Panc1 (cell line): ENCODE results near the gene BCCIP. TPM values are rescaled to one million over a fixed set of nuclear protein-coding genes. Genes with fewer than 3 reads are reported as not detected.

Source experiments
- ATAC-seq: fragments of 200-7000 bp; cut with Tn5 transposase; 2 replicates; pipeline ENCODE4 v1.9.1; 2020; ENCODE audit warnings: mild to moderate bottlenecking, moderate library complexity
- BruUV-seq: library from RNA; stranded (reverse); fragments of 400-500 nt; replicated peaks from 2 replicates; lab custom pipeline; 2021; lab: Mats Ljungman, UMichigan
- CTCF ChIA-PET: fragments of 300-600 bp; sonication (Branson Sonifier 250); formaldehyde crosslinking; loops from one replicate; lab custom pipeline; 2022; ENCODE audit warnings: antibody characterized with exemption; lab: Charles Lee
- POLR2A ChIA-PET: fragments of 300-600 bp; sonication (Branson Sonifier 250); formaldehyde crosslinking; loops from one replicate; lab custom pipeline; 2022; ENCODE audit warnings: antibody characterized with exemption; lab: Charles Lee
- DNase-seq: peaks from one replicate; pipeline ENCODE4 v3.0.0-alpha.2; 2010; ENCODE audit warnings: low read depth, low spot score
- H3K27ac ChIP-seq: 2 replicates; pipeline ENCODE4 v1.5.1; 2011; ENCODE audit warnings: mild to moderate bottlenecking, low read length, inconsistent platforms
- H3K27me3 ChIP-seq: fragments of 200-500 bp; sonication (Bioruptor generic); 2 replicates; pipeline ENCODE4 v1.6.0; 2014; ENCODE audit warnings: low read length, inconsistent platforms; ENCODE audit not compliant: control insufficient read depth, insufficient read depth
- H3K36me3 ChIP-seq: fragments of 200-500 bp; sonication (Bioruptor generic); 2 replicates; pipeline ENCODE4 v1.5.1; 2014; ENCODE audit warnings: inconsistent platforms, mild to moderate bottlenecking, low read length, moderate library complexity; ENCODE audit not compliant: control insufficient read depth, insufficient read depth
- H3K4me1 ChIP-seq: 2 replicates; pipeline ENCODE4 v1.5.1; 2011; ENCODE audit warnings: inconsistent platforms, mild to moderate bottlenecking, low read length, moderate library complexity; ENCODE audit not compliant: control insufficient read depth, insufficient read depth
- H3K4me3 ChIP-seq, 2 experiments: 2 replicates each; pipeline ENCODE4 v1.5.1; 2011 to 2012; ENCODE audit warnings: low read depth in 2 of 2, low read length in 2 of 2, mild to moderate bottlenecking in 2 of 2, inconsistent platforms in 1 of 2, moderate library complexity in 1 of 2
- H3K9me3 ChIP-seq: fragments of 200-500 bp; sonication (Bioruptor generic); 2 replicates; pipeline ENCODE4 v1.5.1; 2014; ENCODE audit warnings: low read depth, mild to moderate bottlenecking, inconsistent platforms, low read length, moderate library complexity; ENCODE audit not compliant: control insufficient read depth, insufficient read depth
- CTCF ChIP-seq: fragments of 450-650 bp; IDR thresholded peaks from 2 replicates; pipeline ENCODE4 v1.5.1; 2017; ENCODE audit warnings: mild to moderate bottlenecking
- POLR2AphosphoS5 ChIP-seq: IDR thresholded peaks from 2 replicates; pipeline ENCODE4 v1.6.1; 2012; ENCODE audit warnings: mild to moderate bottlenecking, low read depth, low read length, moderate library complexity
- REST ChIP-seq, 2 experiments: IDR thresholded peaks; 2 replicates each; pipeline ENCODE4 v1.6.1; 2011 to 2012; ENCODE audit warnings: low read depth in 2 of 2, control low read depth in 1 of 2, low read length in 1 of 2, mild to moderate bottlenecking in 1 of 2, moderate library complexity in 1 of 2; ENCODE audit not compliant: insufficient read depth in 1 of 2
- SIN3A ChIP-seq: IDR thresholded peaks from 2 replicates; pipeline ENCODE4 v1.6.1; 2012; ENCODE audit warnings: low read depth, mild to moderate bottlenecking, low read length, moderate library complexity, borderline replicate concordance; ENCODE audit not compliant: insufficient read depth
- TCF7L2 ChIP-seq: IDR thresholded peaks from 2 replicates; pipeline ENCODE4 v1.6.1; 2011; ENCODE audit warnings: mild to moderate bottlenecking, low read depth, low read length, inconsistent platforms
- in situ Hi-C: cut with HindIII; loops from 2 replicates; pipeline ENCODE4 v1.10.0; 2016; ENCODE audit warnings: low sequenced_read_pairs, low pct_unique_long_range_greater_than_20kb
- intact Hi-C: fragments of 100-400 bp; cut with micrococcal nuclease; formaldehyde crosslinking; loops from one replicate; pipeline ENCODE4 v1.10.0; 2022; ENCODE audit not compliant: unreplicated experiment
- total RNA-seq: library from RNA; stranded (reverse); gene quantifications from one replicate; pipeline ENCODE4 v1.2.1, GENCODE V29; 2021; ENCODE audit not compliant: unreplicated experiment

Gene BCCIP
- total RNA-seq, 1 experiment from 2014 or later: 123 TPM

- no peaks in the 10 kb centered on the region for H3K4me1 ChIP-seq
- intact Hi-C loops: no loop called here
- in situ Hi-C loops: no loop called here
- CTCF ChIA-PET: no interaction called here
- no peak overlapping the region for H3K27ac ChIP-seq
- ATAC-seq (no peak), DNase-seq (no peak)
- H3K9me3 ChIP-seq: no peaks in the 10 kb centered on the region
- peaks cover 30% of the 10 kb centered on the region for H3K36me3 ChIP-seq
- H3K4me3 ChIP-seq: no peak overlapping the region
- TF ChIP-seq POLR2AphosphoS5: no peak
- TF ChIP-seq SIN3A: no peak
- no peak for TF ChIP-seq CTCF
- no TSS peak for BruUV-seq
- no peaks in the 10 kb centered on the region for H3K27me3 ChIP-seq
- POLR2A ChIA-PET: no interaction called here
Observed at GRCh38 chr10:125859128-125859817, 35.9 kb downstream of the BCCIP start.

- CTCF ChIA-PET: no interaction called here
- no peak for TF ChIP-seq CTCF
- no peak for TF ChIP-seq POLR2AphosphoS5
- Histone ChIP-seq H3K4me1 (peaks cover 16% of the 10 kb centered on the region), H3K27ac (no peak overlapping the region), H3K27me3 (no peaks in the 10 kb centered on the region), H3K4me3 (no peak overlapping the region), H3K36me3 (peaks cover 18% of the 10 kb centered on the region), H3K9me3 (no peaks in the 10 kb centered on the region)
- intact Hi-C loops: loop anchor here (10.0 kb wide), 1 partner anchor 110 kb away; no protein-coding TSS in a partner anchor
- ATAC-seq: no peak
- in situ Hi-C loops: no loop called here
- POLR2A ChIA-PET: interaction anchor here (0.6 kb wide), 1 partner anchor 14 kb away, joined by 6 read pairs; no protein-coding TSS in a partner anchor
- DNase-seq: no peak
- BruUV-seq: no TSS peak
Observed at GRCh38 chr10:125865120-125865519, 41.8 kb downstream of the BCCIP start.

GRCh38 chr10:125866421-125867029, 43.2 kb downstream of the BCCIP start:
- no peaks in the 10 kb centered on the region for H3K9me3 ChIP-seq
- ChIA-PET CTCF (no interaction called here), POLR2A (no interaction called here)
- TF ChIP-seq POLR2AphosphoS5 (no peak), SIN3A (no peak), TCF7L2 (no peak), CTCF (no peak), REST (IDR thresholded peaks at IDR 0.05; ENCODE audit: insufficient read depth in 1 of 2, low read depth in 2 of 2, low read length in 1 of 2) (no peak)
- DNase-seq (no peak), ATAC-seq (no peak)
- in situ Hi-C loops: no loop called here
- H3K36me3 ChIP-seq: peaks cover 18% of the 10 kb centered on the region
- intact Hi-C loops: loop anchor here (10.0 kb wide), 1 partner anchor 108 kb away; no protein-coding TSS in a partner anchor
- no peak overlapping the region for H3K4me3 ChIP-seq
- no peak overlapping the region for H3K27ac ChIP-seq
- BruUV-seq: no TSS peak
- H3K4me1 ChIP-seq: peaks cover 30% of the 10 kb centered on the region
- no peaks in the 10 kb centered on the region for H3K27me3 ChIP-seq
